ENCODE results near the gene KRTAP2-1. TPM values are rescaled to one million over a fixed set of nuclear protein-coding genes. Genes with fewer than 3 reads are reported as not detected.

Gene KRTAP2-1
- total and polyA plus RNA-seq, 2 donors (not counting 1 experiment from before 2014, with no cell fraction given): not detected

- Histone ChIP-seq H3K4me2 (replicated peaks; ENCODE audit: low read depth, low read length, poor library complexity, severe bottlenecking) (no peak overlapping the region), H3K36me3 (replicated peaks in 1 of 2; ENCODE audit: control extremely low read depth in 1 of 2, control insufficient read depth in 1 of 2, extremely low read depth in 1 of 2, insufficient read depth in 2 of 2, low read length in 1 of 2) (no peaks in the 10 kb centered on the region), H3K9ac (ENCODE audit: low read length) (no peak overlapping the region), H3K4me1 (ENCODE audit: control insufficient read depth in 2 of 2, insufficient read depth in 2 of 2, low read length in 2 of 2) (no peaks in the 10 kb centered on the region), H3K4me3 (ENCODE audit: control extremely low read depth in 1 of 5, extremely low read depth in 1 of 5, insufficient read depth in 1 of 5, low read depth in 2 of 5, low read length in 4 of 5) (no peak overlapping the region), H3K79me2 (ENCODE audit: control insufficient read depth, insufficient read depth, low read length) (no peaks in the 10 kb centered on the region), H3K27me3 (replicated peaks in 1 of 4; ENCODE audit: control extremely low read depth in 1 of 4, control insufficient read depth in 3 of 4, insufficient read depth in 4 of 4, low read length in 3 of 4) (no peaks in the 10 kb centered on the region), H2AFZ (ENCODE audit: insufficient read depth, low read depth, low read length, poor library complexity, severe bottlenecking) (no peak overlapping the region), H4K20me1 (ENCODE audit: control insufficient read depth, insufficient read depth, low read length, poor library complexity, severe bottlenecking) (no peaks in the 10 kb centered on the region), H3K27ac (ENCODE audit: low read length in 2 of 2) (no peak overlapping the region), H3K9me3 (ENCODE audit: control extremely low read depth in 1 of 3, control insufficient read depth in 2 of 3, insufficient read depth in 1 of 3, low read length in 2 of 3) (no peaks in the 10 kb centered on the region)
- DNase-seq (no peak), ATAC-seq (ENCODE audit: low read depth) (no peak)
- CTCF ChIA-PET: no interaction called here
- POLR2A ChIA-PET: no interaction called here
- H3K9me3 Mint-ChIP-seq (ENCODE audit: insufficient read depth): no peaks in the 10 kb centered on the region
- no peak overlapping the region for H3K4me3 Mint-ChIP-seq
- no peak overlapping the region for H3K27ac Mint-ChIP-seq
- WGBS (ENCODE audit: insufficient coverage): no CpG with 5 or more reads among the region's 4 CpGs
- no peaks in the 10 kb centered on the region for H3K4me1 Mint-ChIP-seq
- peaks cover 28% of the 10 kb centered on the region for H3K27me3 Mint-ChIP-seq
- intact Hi-C loops (cut with micrococcal nuclease): no loop called here
- TF ChIP-seq CTCF (IDR thresholded peaks at IDR 0.05): no peak
- no peak for TF ChIP-seq EZH2 (IDR thresholded peaks at IDR 0.05; ENCODE audit: borderline replicate concordance, insufficient read depth, low read depth, low read length, poor library complexity, severe bottlenecking)
These were observed 35.5 kb upstream of the KRTAP2-1 start for GRCh38 chr17:41082626-41083025.

- Mint-ChIP-seq H3K9me3 (ENCODE audit: insufficient read depth) (no peaks in the 10 kb centered on the region), H3K27ac (no peak overlapping the region), H3K27me3 (peaks cover 27% of the 10 kb centered on the region), H3K4me1 (no peaks in the 10 kb centered on the region), H3K4me3 (no peak overlapping the region)
- H3K4me3 ChIP-seq (ENCODE audit: control extremely low read depth in 1 of 5, extremely low read depth in 1 of 5, insufficient read depth in 1 of 5, low read depth in 2 of 5, low read length in 4 of 5): no peak overlapping the region
- no peaks in the 10 kb centered on the region for H3K79me2 ChIP-seq (ENCODE audit: control insufficient read depth, insufficient read depth, low read length)
- H2AFZ ChIP-seq (ENCODE audit: insufficient read depth, low read depth, low read length, poor library complexity, severe bottlenecking): no peak overlapping the region
- intact Hi-C loops (cut with micrococcal nuclease): no loop called here
- H3K27ac ChIP-seq (ENCODE audit: low read length in 2 of 2): no peak overlapping the region
- no peak for ATAC-seq (ENCODE audit: low read depth)
- no peaks in the 10 kb centered on the region for H3K4me1 ChIP-seq (ENCODE audit: control insufficient read depth in 2 of 2, insufficient read depth in 2 of 2, low read length in 2 of 2)
- TF ChIP-seq EZH2 (IDR thresholded peaks at IDR 0.05; ENCODE audit: borderline replicate concordance, insufficient read depth, low read depth, low read length, poor library complexity, severe bottlenecking) (no peak), CTCF (IDR thresholded peaks at IDR 0.05) (no peak)
- H3K4me2 ChIP-seq (replicated peaks; ENCODE audit: low read depth, low read length, poor library complexity, severe bottlenecking): no peak overlapping the region
- no peak for DNase-seq
- CTCF ChIA-PET: no interaction called here
- POLR2A ChIA-PET: no interaction called here
- H3K27me3 ChIP-seq (replicated peaks in 1 of 4; ENCODE audit: control extremely low read depth in 1 of 4, control insufficient read depth in 3 of 4, insufficient read depth in 4 of 4, low read length in 3 of 4): peaks cover 0 to 3% (median 0%) of the 10 kb centered on the region in 4 experiments
- no peaks in the 10 kb centered on the region for H3K9me3 ChIP-seq (ENCODE audit: control extremely low read depth in 1 of 3, control insufficient read depth in 2 of 3, insufficient read depth in 1 of 3, low read length in 2 of 3)
- no peaks in the 10 kb centered on the region for H3K36me3 ChIP-seq (replicated peaks in 1 of 2; ENCODE audit: control extremely low read depth in 1 of 2, control insufficient read depth in 1 of 2, extremely low read depth in 1 of 2, insufficient read depth in 2 of 2, low read length in 1 of 2)
- H3K9ac ChIP-seq (ENCODE audit: low read length): no peak overlapping the region
- no peaks in the 10 kb centered on the region for H4K20me1 ChIP-seq (ENCODE audit: control insufficient read depth, insufficient read depth, low read length, poor library complexity, severe bottlenecking)
These were observed 29.7 kb upstream of the KRTAP2-1 start for GRCh38 chr17:41076788-41077187.
